Forelimb muscle (tissue), 1 donor: ENCODE data around the gene SCFD2. TPM values are rescaled to one million over a fixed set of nuclear protein-coding genes. Genes with fewer than 3 reads are reported as not detected.

Experiments
- DNase-seq: peaks from one replicate; pipeline ENCODE4 v3.0.0-alpha.2; 2013; ENCODE audit warnings: low read depth
- polyA plus RNA-seq: library from polyadenylated mRNA; unstranded; fragments of 120-200 nt; gene quantifications from one replicate; pipeline ENCODE4 v1.2.1, GENCODE V29; 2013; ENCODE audit not compliant: insufficient read length

The SCFD2 gene
- polyA plus RNA-seq, 1 donor: 10.6 TPM

- DNase-seq: no peak
Measured at GRCh38 chr4:52931243-52931642, 434.6 kb downstream of the SCFD2 start.

- no peak for DNase-seq
Measured at GRCh38 chr4:52926196-52926974, 439.5 kb downstream of the SCFD2 start.

- no peak for DNase-seq
Measured at GRCh38 chr4:52925531-52925968, 440.3 kb downstream of the SCFD2 start.

GRCh38 chr4:52919461-52919860 lies 446.4 kb downstream of the SCFD2 start:
- DNase-seq: no peak

GRCh38 chr4:52917817-52918216 lies 448.0 kb downstream of the SCFD2 start:
- no peak for DNase-seq

GRCh38 chr4:52915730-52916300 lies 450.0 kb downstream of the SCFD2 start:
- DNase-seq: no peak

GRCh38 chr4:52915191-52915590 lies 450.7 kb downstream of the SCFD2 start:
- no peak for DNase-seq

- no peak for DNase-seq
Measured at GRCh38 chr4:52914051-52914605, 451.7 kb downstream of the SCFD2 start.

- no peak for DNase-seq
Measured at GRCh38 chr4:52912608-52913007, 453.3 kb downstream of the SCFD2 start.

- DNase-seq: no peak
Measured at GRCh38 chr4:52911684-52912294, 454.1 kb downstream of the SCFD2 start.

GRCh38 chr4:52910115-52910514 lies 455.7 kb downstream of the SCFD2 start:
- no peak for DNase-seq

GRCh38 chr4:52907510-52907909 lies 458.4 kb downstream of the SCFD2 start:
- DNase-seq: no peak

- DNase-seq: no peak
Measured at GRCh38 chr4:52904421-52904820, 461.4 kb downstream of the SCFD2 start.

GRCh38 chr4:52903273-52903672 lies 462.6 kb downstream of the SCFD2 start:
- no peak for DNase-seq

GRCh38 chr4:52894443-52894842 lies 471.4 kb downstream of the SCFD2 start:
- no peak for DNase-seq

- DNase-seq: no peak
Measured at GRCh38 chr4:52892880-52893279, 473.0 kb downstream of the SCFD2 start.

GRCh38 chr4:52891743-52892142 lies 474.1 kb downstream of the SCFD2 start:
- no peak for DNase-seq

- no peak for DNase-seq
Measured at GRCh38 chr4:52890521-52890791, 475.4 kb downstream of the SCFD2 start.

- no peak for DNase-seq
Measured at GRCh38 chr4:52889778-52890520, 475.9 kb downstream of the SCFD2 start.

GRCh38 chr4:52889354-52889753 lies 476.5 kb downstream of the SCFD2 start:
- no peak for DNase-seq

- DNase-seq: no peak
Measured at GRCh38 chr4:52884994-52885393, 480.9 kb downstream of the SCFD2 start.
